ENCODE measurements around the gene CEP192.

The CEP192 gene, protein sequence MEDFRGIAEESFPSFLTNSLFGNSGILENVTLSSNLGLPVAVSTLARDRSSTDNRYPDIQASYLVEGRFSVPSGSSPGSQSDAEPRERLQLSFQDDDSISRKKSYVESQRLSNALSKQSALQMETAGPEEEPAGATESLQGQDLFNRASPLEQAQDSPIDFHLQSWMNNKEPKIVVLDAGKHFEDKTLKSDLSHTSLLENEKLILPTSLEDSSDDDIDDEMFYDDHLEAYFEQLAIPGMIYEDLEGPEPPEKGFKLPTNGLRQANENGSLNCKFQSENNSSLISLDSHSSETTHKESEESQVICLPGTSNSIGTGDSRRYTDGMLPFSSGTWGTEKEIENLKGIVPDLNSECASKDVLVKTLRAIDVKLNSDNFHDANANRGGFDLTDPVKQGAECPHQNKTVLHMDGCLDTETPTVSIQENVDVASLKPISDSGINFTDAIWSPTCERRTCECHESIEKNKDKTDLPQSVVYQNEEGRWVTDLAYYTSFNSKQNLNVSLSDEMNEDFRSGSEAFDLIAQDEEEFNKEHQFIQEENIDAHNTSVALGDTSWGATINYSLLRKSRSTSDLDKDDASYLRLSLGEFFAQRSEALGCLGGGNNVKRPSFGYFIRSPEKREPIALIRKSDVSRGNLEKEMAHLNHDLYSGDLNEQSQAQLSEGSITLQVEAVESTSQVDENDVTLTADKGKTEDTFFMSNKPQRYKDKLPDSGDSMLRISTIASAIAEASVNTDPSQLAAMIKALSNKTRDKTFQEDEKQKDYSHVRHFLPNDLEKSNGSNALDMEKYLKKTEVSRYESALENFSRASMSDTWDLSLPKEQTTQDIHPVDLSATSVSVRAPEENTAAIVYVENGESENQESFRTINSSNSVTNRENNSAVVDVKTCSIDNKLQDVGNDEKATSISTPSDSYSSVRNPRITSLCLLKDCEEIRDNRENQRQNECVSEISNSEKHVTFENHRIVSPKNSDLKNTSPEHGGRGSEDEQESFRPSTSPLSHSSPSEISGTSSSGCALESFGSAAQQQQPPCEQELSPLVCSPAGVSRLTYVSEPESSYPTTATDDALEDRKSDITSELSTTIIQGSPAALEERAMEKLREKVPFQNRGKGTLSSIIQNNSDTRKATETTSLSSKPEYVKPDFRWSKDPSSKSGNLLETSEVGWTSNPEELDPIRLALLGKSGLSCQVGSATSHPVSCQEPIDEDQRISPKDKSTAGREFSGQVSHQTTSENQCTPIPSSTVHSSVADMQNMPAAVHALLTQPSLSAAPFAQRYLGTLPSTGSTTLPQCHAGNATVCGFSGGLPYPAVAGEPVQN (N-terminal part only)

DNA sequence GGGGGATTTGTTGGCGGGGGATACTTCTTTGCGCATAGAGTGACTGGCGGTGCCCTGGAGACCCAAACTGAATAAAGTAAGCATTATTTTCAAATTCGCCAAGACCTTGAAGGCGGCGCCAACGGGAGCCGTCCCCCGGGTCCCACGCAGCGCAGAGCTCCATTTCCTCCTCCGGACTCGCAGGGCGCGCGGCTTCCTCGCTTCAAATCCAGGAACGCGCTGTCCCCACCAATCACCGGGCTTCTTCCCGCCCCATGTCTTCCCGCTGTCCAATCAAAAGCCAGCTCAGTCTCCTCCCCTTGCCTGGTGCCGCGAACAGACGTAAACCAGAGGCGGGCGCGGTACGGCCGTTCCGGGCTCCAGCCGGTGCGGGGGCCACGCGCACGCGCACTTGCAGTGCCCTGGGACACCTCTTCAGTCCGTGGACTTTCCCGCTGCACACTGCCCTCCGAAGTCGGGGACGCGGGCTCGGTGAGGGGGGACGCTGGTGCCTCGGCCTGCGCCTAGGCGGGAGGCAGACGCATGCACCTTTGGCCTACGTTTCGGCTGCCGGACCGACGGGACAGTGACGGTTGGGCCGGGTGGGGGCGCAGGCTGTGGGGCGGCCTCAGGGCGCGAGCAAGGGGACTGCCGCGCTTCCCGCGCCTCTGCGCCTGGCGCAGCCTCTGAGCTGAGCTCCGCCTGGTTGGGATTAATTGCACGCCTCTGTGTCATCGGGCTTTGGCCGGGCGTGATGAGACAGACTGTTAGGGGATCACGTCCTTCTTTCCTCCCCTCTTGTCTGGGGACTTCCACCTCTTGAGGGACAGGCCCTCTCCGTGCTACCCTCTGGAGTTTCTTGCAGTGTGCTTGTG, at the start of gene CEP192:
Gene CEP192, plus strand, starts transcription at position 396 of the 854 bp plus-strand sequence. CDS start 8,063 bp downstream, outside the sequence.
- Histone ChIP-seq H3K9ac (ENCODE audit: insufficient read length, low read depth) (peak within 1 kb of the TSS; percentile 95), H3K4me1 (ENCODE audit: insufficient read depth, insufficient read length) (peaks cover 5% of the 10 kb centered on the region), H3K27me3 (ENCODE audit: insufficient read depth, insufficient read length) (no peaks in the 10 kb centered on the region), H3K36me3 (ENCODE audit: insufficient read depth, insufficient read length, low read length) (peaks cover 3% of the 10 kb centered on the region), H3K4me3 (ENCODE audit: insufficient read length, low read depth) (peak within 1 kb of the TSS; percentile 78), H3K9me3 (ENCODE audit: insufficient read depth, low read length) (no peaks in the 10 kb centered on the region)
- DNase-seq (ENCODE audit: low read depth, low spot score): peak; percentile 90
- TF ChIP-seq ZNF274 (IDR thresholded peaks at IDR 0.05; ENCODE audit: low read depth, low read length) (no peak), SUZ12 (IDR thresholded peaks at IDR 0.05; ENCODE audit: extremely low read depth, insufficient read depth, insufficient read length) (no peak), YY1 (IDR thresholded peaks at IDR 0.05; ENCODE audit: insufficient read depth, insufficient read length) (no peak)

DNA sequence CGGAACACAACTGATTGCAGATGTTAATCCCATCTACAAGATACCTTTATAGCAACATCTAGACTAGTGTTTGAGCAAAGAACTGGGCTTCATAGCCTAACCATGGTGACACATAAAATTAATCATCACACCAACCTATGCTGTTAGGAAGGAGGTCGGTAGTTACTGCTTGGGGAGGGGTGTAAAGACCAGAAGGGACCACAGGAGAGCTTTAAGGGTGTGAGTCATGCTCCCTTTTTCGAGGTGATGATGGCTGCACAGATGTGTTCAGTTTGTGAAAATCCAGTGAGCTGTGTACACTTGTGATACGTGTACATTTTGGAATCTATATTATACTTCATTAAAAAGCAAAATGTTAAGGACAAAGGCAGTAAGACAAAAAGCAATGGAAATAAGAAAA, 47.9 kb upstream of the CEP192 start:
- Histone ChIP-seq H3K27me3 (ENCODE audit: insufficient read depth, insufficient read length) (no peaks in the 10 kb centered on the region), H3K4me1 (ENCODE audit: insufficient read depth, insufficient read length) (no peaks in the 10 kb centered on the region), H3K4me3 (ENCODE audit: insufficient read length, low read depth) (no peak overlapping the region), H3K36me3 (ENCODE audit: insufficient read depth, insufficient read length, low read length) (no peaks in the 10 kb centered on the region), H3K9ac (ENCODE audit: insufficient read length, low read depth) (no peak overlapping the region), H3K9me3 (ENCODE audit: insufficient read depth, low read length) (no peaks in the 10 kb centered on the region)
- TF ChIP-seq SUZ12 (IDR thresholded peaks at IDR 0.05; ENCODE audit: extremely low read depth, insufficient read depth, insufficient read length): no peak
- DNase-seq (ENCODE audit: low read depth, low spot score): no peak

DNA sequence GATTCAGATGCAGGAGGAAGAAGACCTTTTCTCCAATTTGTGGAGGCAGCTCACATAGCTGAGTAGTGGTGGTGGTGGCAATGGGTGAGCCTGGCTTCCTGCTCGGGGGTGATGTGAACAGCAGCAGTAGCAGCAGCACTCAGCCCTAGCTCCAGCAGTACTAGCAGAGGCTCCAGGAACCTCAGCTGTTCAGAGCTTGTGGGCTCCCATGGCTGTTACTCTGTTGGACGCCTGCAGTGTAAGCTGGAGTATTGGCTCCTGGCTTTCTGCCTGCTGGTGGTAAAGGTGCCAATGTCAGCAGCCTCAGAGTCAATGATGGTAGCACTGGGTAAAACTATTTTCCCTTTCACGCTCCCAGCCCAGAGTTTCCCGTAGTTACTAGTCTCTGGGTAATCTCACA, 46.5 kb upstream of the CEP192 start:
- Histone ChIP-seq H3K9ac (ENCODE audit: insufficient read length, low read depth) (no peak overlapping the region), H3K36me3 (ENCODE audit: insufficient read depth, insufficient read length, low read length) (peaks cover 5% of the 10 kb centered on the region), H3K4me3 (ENCODE audit: insufficient read length, low read depth) (no peak overlapping the region), H3K9me3 (ENCODE audit: insufficient read depth, low read length) (no peaks in the 10 kb centered on the region), H3K27me3 (ENCODE audit: insufficient read depth, insufficient read length) (no peaks in the 10 kb centered on the region), H3K4me1 (ENCODE audit: insufficient read depth, insufficient read length) (no peaks in the 10 kb centered on the region)
- TF ChIP-seq SUZ12 (IDR thresholded peaks at IDR 0.05; ENCODE audit: extremely low read depth, insufficient read depth, insufficient read length) (no peak), YY1 (IDR thresholded peaks at IDR 0.05; ENCODE audit: insufficient read depth, insufficient read length) (no peak), ZNF274 (IDR thresholded peaks at IDR 0.05; ENCODE audit: low read depth, low read length) (no peak)
- no peak for DNase-seq (ENCODE audit: low read depth, low spot score)

DNA sequence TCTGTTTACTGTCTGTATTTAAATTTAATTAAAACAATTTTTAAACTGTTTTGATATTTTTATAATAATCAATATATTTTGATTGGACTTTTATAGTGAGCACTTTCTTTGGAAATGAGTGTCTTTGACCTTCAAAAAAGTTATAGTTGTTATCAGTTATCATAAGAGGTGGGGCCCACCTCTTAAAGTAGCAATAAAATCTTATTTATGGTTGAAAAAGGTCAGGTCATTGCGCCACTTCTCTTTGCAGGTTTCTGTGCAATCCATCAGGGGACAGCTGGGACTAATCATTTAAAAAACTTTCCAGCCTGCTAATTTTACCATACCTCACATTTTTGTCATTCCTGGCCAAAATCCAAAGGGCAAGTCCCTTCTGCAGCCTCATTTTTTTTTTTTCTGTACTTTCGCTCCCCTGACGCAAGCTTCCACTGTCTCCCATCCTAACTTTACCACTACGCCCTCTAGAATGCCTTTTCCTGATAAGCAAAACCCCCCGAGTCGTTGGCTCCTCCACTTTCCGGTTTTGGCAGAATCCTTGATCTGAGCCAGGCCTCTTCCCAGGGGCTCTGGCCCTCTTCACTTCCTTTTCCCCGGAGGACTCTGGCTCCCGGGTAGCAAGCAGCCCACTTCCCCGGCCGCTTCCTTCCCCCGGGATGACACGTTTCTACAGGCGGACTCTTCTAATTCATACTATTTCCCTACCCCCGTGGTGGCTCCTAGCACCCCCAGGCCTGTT, 44.4 kb upstream of the CEP192 start:
- TF ChIP-seq SUZ12 (IDR thresholded peaks at IDR 0.05; ENCODE audit: extremely low read depth, insufficient read depth, insufficient read length) (no peak), ZNF274 (IDR thresholded peaks at IDR 0.05; ENCODE audit: low read depth, low read length) (no peak), YY1 (IDR thresholded peaks at IDR 0.05; ENCODE audit: insufficient read depth, insufficient read length) (no peak)
- peaks cover 10% of the 10 kb centered on the region for H3K36me3 ChIP-seq (ENCODE audit: insufficient read depth, insufficient read length, low read length)
- peak; percentile 32 for DNase-seq (ENCODE audit: low read depth, low spot score)
- no peaks in the 10 kb centered on the region for H3K4me1 ChIP-seq (ENCODE audit: insufficient read depth, insufficient read length)
- H3K9ac ChIP-seq (ENCODE audit: insufficient read length, low read depth): peak overlapping the region; percentile 78
- no peaks in the 10 kb centered on the region for H3K27me3 ChIP-seq (ENCODE audit: insufficient read depth, insufficient read length)
- peak overlapping the region; percentile 39 for H3K4me3 ChIP-seq (ENCODE audit: insufficient read length, low read depth)
- no peaks in the 10 kb centered on the region for H3K9me3 ChIP-seq (ENCODE audit: insufficient read depth, low read length)

DNA sequence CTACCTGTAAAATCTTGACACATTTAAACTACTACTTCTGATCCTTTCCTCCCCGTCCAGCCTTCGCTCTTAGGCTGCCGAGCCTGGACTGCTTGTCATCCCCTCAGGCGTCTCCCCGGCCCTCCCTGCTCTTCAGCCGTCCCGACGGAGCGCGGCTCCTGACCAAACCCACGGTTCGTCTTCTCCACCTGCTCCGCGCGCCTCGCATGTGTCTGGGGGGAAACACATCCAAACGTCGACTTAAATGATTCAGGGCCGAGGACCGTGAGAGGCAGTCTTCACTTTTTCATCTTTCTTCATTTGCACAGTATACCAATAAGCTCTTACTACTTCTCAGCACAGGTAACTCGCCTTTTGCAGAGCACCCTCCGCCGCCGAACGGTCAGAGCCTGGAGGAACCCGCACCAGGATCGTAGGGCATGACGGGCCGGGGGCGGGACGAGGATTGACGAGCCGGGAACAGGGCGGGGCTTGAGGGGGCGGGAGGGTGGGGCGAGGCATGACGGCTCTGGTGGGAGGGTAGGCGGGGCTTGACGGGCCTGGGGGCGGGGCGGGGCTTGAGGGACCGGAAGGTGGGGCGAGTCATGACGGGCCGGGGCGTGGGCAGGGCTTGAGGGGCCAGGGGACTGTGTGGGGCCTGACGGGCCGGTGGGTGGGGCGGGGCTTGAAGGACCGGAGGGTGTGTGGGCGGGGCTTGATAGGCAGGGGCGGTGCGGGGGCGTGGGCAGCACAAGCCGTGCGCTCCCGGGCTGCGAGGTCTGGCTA, 43.7 kb upstream of the CEP192 start, which contains the start of gene SEH1L:
Gene SEH1L, plus strand, starts transcription at position 727 of the 765 bp plus-strand sequence. CDS start 111 bp downstream, outside the sequence.
- H3K27me3 ChIP-seq (ENCODE audit: insufficient read depth, insufficient read length): no peaks in the 10 kb centered on the region
- TF ChIP-seq ZNF274 (IDR thresholded peaks at IDR 0.05; ENCODE audit: low read depth, low read length) (no peak), SUZ12 (IDR thresholded peaks at IDR 0.05; ENCODE audit: extremely low read depth, insufficient read depth, insufficient read length) (no peak), YY1 (IDR thresholded peaks at IDR 0.05; ENCODE audit: insufficient read depth, insufficient read length) (no peak)
- peak within 1 kb of the TSS; percentile 68 for H3K4me3 ChIP-seq (ENCODE audit: insufficient read length, low read depth)
- H3K9ac ChIP-seq (ENCODE audit: insufficient read length, low read depth): peak within 1 kb of the TSS; percentile 83
- no peaks in the 10 kb centered on the region for H3K9me3 ChIP-seq (ENCODE audit: insufficient read depth, low read length)
- peaks cover 13% of the 10 kb centered on the region for H3K36me3 ChIP-seq (ENCODE audit: insufficient read depth, insufficient read length, low read length)
- H3K4me1 ChIP-seq (ENCODE audit: insufficient read depth, insufficient read length): no peaks in the 10 kb centered on the region
- peak; percentile 89 for DNase-seq (ENCODE audit: low read depth, low spot score)

Measured in NT2/D1 (cell line).